ENCODE data around the gene ARID1B. TPM values are rescaled to one million over a fixed set of nuclear protein-coding genes. Genes with fewer than 3 reads are reported as not detected.
A peak's percentile ranks its signal among the peaks of the same experiment; 100 is the strongest.

ARID1B gene
- total RNA-seq, 1 donor from 2014 or later, result 66.3 TPM

GRCh38 chr6:156905801-156906200 is 128.6 kb downstream of the ARID1B start:
- Mint-ChIP-seq H3K27me3 (ENCODE audit: low read depth) (no peaks in the 10 kb centered on the region), H3K27ac (peak overlapping the region; percentile 7), H3K4me3 (ENCODE audit: low read depth) (no peak overlapping the region), H3K4me1 (ENCODE audit: low read depth) (peaks cover 23% of the 10 kb centered on the region), H3K9me3 (no peaks in the 10 kb centered on the region), H3K36me3 (ENCODE audit: low read depth) (peaks cover 15% of the 10 kb centered on the region)
- intact Hi-C loops (cut with micrococcal nuclease), result no loop called here
- DNase-seq (ENCODE audit: low spot score), result no peak

GRCh38 chr6:156906451-156906850 is 129.3 kb downstream of the ARID1B start:
- Mint-ChIP-seq H3K27me3 (ENCODE audit: low read depth) (no peaks in the 10 kb centered on the region), H3K4me1 (ENCODE audit: low read depth) (peaks cover 26% of the 10 kb centered on the region), H3K36me3 (ENCODE audit: low read depth) (peaks cover 15% of the 10 kb centered on the region), H3K27ac (no peak overlapping the region), H3K4me3 (ENCODE audit: low read depth) (no peak overlapping the region), H3K9me3 (no peaks in the 10 kb centered on the region)
- no peak for DNase-seq (ENCODE audit: low spot score)
- intact Hi-C loops (cut with micrococcal nuclease), result no loop called here

- DNase-seq (ENCODE audit: low spot score), result no peak
- no peak overlapping the region for H3K4me3 Mint-ChIP-seq (ENCODE audit: low read depth)
- no peak overlapping the region for H3K27ac Mint-ChIP-seq
- H3K27me3 Mint-ChIP-seq (ENCODE audit: low read depth), result no peaks in the 10 kb centered on the region
- peaks cover 8% of the 10 kb centered on the region for H3K36me3 Mint-ChIP-seq (ENCODE audit: low read depth)
- H3K9me3 Mint-ChIP-seq, result no peaks in the 10 kb centered on the region
- H3K4me1 Mint-ChIP-seq (ENCODE audit: low read depth), result peaks cover 32% of the 10 kb centered on the region
- intact Hi-C loops (cut with micrococcal nuclease), result no loop called here
Measured at GRCh38 chr6:156909212-156910010, 132.2 kb downstream of the ARID1B start.

- Mint-ChIP-seq H3K9me3 (no peaks in the 10 kb centered on the region), H3K4me1 (ENCODE audit: low read depth) (peaks cover 32% of the 10 kb centered on the region), H3K4me3 (ENCODE audit: low read depth) (no peak overlapping the region), H3K27ac (no peak overlapping the region), H3K36me3 (ENCODE audit: low read depth) (peaks cover 12% of the 10 kb centered on the region), H3K27me3 (ENCODE audit: low read depth) (no peaks in the 10 kb centered on the region)
- DNase-seq (ENCODE audit: low spot score), result no peak
- intact Hi-C loops (cut with micrococcal nuclease), result no loop called here
Measured at GRCh38 chr6:156910011-156910334, 132.8 kb downstream of the ARID1B start.

DNA sequence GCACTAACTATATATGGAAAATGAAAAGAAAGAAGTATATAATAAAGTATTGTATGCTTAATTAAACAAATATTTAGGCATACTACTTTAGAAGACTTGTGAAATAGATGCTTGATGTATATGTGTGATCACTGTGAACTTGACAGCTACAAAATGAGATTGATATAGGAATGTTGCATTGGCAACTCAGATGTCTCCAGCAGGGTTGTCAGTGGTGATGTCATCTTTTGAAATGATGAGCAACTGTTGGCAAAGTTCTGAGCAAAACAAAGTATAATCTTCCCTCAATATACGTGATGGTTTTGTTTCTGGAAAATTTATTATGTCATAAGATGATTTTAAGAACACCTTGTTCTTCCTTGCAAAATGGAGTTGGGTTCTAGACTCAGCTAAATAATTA is 133.8 kb downstream of the ARID1B start:
- DNase-seq (ENCODE audit: low spot score), result no peak
- H3K36me3 Mint-ChIP-seq (ENCODE audit: low read depth), result peaks cover 12% of the 10 kb centered on the region
- intact Hi-C loops (cut with micrococcal nuclease), result no loop called here
- no peaks in the 10 kb centered on the region for H3K9me3 Mint-ChIP-seq
- no peaks in the 10 kb centered on the region for H3K27me3 Mint-ChIP-seq (ENCODE audit: low read depth)
- no peak overlapping the region for H3K27ac Mint-ChIP-seq
- H3K4me3 Mint-ChIP-seq (ENCODE audit: low read depth), result no peak overlapping the region
- H3K4me1 Mint-ChIP-seq (ENCODE audit: low read depth), result peaks cover 30% of the 10 kb centered on the region

- Mint-ChIP-seq H3K4me3 (ENCODE audit: low read depth) (no peak overlapping the region), H3K27ac (peak overlapping the region; percentile 28), H3K9me3 (no peaks in the 10 kb centered on the region), H3K27me3 (ENCODE audit: low read depth) (no peaks in the 10 kb centered on the region), H3K36me3 (ENCODE audit: low read depth) (peaks cover 14% of the 10 kb centered on the region), H3K4me1 (ENCODE audit: low read depth) (peaks cover 32% of the 10 kb centered on the region)
- DNase-seq (ENCODE audit: low spot score), result no peak
- intact Hi-C loops (cut with micrococcal nuclease), result no loop called here
Measured at GRCh38 chr6:156911581-156911980, 134.4 kb downstream of the ARID1B start.

- Mint-ChIP-seq H3K36me3 (ENCODE audit: low read depth) (peaks cover 12% of the 10 kb centered on the region), H3K4me3 (ENCODE audit: low read depth) (no peak overlapping the region), H3K9me3 (no peaks in the 10 kb centered on the region), H3K4me1 (ENCODE audit: low read depth) (peaks cover 37% of the 10 kb centered on the region), H3K27me3 (ENCODE audit: low read depth) (no peaks in the 10 kb centered on the region), H3K27ac (peak overlapping the region; percentile 12)
- no peak for DNase-seq (ENCODE audit: low spot score)
- intact Hi-C loops (cut with micrococcal nuclease), result no loop called here
Measured at GRCh38 chr6:156912431-156912830, 135.3 kb downstream of the ARID1B start.

DNA sequence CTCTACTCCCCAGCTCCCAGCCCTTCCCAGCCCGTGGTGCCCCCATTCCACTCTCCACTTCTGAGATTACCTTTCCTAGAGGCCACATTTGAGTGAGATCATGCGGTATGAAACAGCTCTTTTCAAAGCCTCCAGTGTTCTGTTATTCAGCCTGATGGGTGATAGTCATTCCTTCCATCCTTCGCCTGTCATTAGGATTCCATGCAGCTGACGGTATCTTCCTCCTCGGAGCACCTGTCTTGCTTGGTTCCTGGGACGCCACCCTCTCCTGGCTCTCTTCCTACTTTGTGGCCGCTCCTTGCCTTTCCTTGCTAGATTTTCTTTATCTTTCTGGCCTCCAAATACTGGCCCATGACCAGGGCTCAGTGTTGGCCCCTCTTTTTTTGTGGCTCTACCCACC is 137.0 kb downstream of the ARID1B start:
- intact Hi-C loops (cut with micrococcal nuclease), result no loop called here
- H3K9me3 Mint-ChIP-seq, result no peaks in the 10 kb centered on the region
- no peak overlapping the region for H3K27ac Mint-ChIP-seq
- H3K4me3 Mint-ChIP-seq (ENCODE audit: low read depth), result no peak overlapping the region
- H3K36me3 Mint-ChIP-seq (ENCODE audit: low read depth), result peaks cover 12% of the 10 kb centered on the region
- peaks cover 35% of the 10 kb centered on the region for H3K4me1 Mint-ChIP-seq (ENCODE audit: low read depth)
- DNase-seq (ENCODE audit: low spot score), result no peak
- H3K27me3 Mint-ChIP-seq (ENCODE audit: low read depth), result no peaks in the 10 kb centered on the region

DNA sequence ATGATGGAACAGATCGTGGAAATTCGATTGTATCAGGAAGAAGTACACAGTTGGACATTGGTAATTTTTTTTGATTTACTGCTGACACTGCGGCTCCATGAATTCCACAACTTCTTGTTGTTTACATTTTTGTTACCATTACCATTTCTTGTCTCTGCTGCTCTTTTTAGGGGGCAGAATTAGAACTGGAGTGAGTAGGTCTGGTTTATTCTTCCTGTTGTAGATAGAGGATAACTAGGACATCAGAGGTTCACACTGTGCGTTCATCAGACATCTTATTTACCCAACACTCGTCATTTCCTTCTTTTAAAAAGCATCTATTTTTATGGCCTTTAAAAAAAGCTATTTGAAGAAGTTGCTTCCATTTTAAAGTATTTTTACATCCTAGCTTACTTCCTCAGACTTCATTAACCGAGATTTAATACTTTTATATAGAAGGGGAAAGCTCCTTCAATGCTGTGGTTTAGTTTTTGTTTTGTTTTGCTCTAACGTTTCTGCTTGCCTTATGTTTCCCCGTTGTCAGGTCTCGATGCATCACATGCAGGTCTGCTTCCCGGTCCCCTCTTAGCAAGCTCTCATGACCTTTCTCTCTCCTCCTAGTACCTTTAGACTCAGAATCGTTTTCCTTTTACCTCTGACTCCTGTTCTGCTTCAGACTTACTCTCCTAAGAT is 139.1 kb downstream of the ARID1B start:
- peaks cover 21% of the 10 kb centered on the region for H3K4me1 Mint-ChIP-seq (ENCODE audit: low read depth)
- no peak overlapping the region for H3K4me3 Mint-ChIP-seq (ENCODE audit: low read depth)
- H3K27me3 Mint-ChIP-seq (ENCODE audit: low read depth), result no peaks in the 10 kb centered on the region
- no peaks in the 10 kb centered on the region for H3K9me3 Mint-ChIP-seq
- intact Hi-C loops (cut with micrococcal nuclease), result no loop called here
- peak overlapping the region; percentile 47 for H3K27ac Mint-ChIP-seq
- no peak for DNase-seq (ENCODE audit: low spot score)
- peaks cover 10% of the 10 kb centered on the region for H3K36me3 Mint-ChIP-seq (ENCODE audit: low read depth)

DNA sequence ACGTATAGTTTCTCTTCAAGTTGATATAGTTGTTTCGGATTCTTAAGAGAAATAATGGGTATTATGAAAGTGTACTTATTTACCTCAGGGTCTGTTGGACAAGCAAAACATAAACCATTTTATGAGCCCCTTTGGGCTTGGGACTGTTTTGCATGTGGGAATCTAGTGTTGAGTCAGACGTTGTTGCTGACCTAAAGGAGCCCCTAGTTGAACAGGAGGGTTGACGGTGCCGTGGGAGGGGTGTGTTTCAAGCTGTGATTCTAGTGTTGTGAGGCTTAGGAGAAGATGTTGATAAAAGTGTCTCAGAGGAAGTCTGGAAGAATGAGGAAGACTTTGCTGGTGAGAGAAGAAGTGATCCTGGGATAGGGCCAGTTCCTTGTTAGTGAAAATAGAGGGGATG is 140.0 kb downstream of the ARID1B start:
- Mint-ChIP-seq H3K36me3 (ENCODE audit: low read depth) (peaks cover 10% of the 10 kb centered on the region), H3K9me3 (no peaks in the 10 kb centered on the region), H3K27me3 (ENCODE audit: low read depth) (no peaks in the 10 kb centered on the region), H3K4me3 (ENCODE audit: low read depth) (no peak overlapping the region), H3K27ac (no peak overlapping the region), H3K4me1 (ENCODE audit: low read depth) (peaks cover 15% of the 10 kb centered on the region)
- no peak for DNase-seq (ENCODE audit: low spot score)
- intact Hi-C loops (cut with micrococcal nuclease), result no loop called here

- Mint-ChIP-seq H3K27ac (no peak overlapping the region), H3K36me3 (ENCODE audit: low read depth) (peaks cover 10% of the 10 kb centered on the region), H3K27me3 (ENCODE audit: low read depth) (no peaks in the 10 kb centered on the region), H3K9me3 (no peaks in the 10 kb centered on the region), H3K4me3 (ENCODE audit: low read depth) (no peak overlapping the region), H3K4me1 (ENCODE audit: low read depth) (peaks cover 8% of the 10 kb centered on the region)
- no peak for DNase-seq (ENCODE audit: low spot score)
- intact Hi-C loops (cut with micrococcal nuclease), result no loop called here
Measured at GRCh38 chr6:156918647-156919046, 141.5 kb downstream of the ARID1B start.

DNA sequence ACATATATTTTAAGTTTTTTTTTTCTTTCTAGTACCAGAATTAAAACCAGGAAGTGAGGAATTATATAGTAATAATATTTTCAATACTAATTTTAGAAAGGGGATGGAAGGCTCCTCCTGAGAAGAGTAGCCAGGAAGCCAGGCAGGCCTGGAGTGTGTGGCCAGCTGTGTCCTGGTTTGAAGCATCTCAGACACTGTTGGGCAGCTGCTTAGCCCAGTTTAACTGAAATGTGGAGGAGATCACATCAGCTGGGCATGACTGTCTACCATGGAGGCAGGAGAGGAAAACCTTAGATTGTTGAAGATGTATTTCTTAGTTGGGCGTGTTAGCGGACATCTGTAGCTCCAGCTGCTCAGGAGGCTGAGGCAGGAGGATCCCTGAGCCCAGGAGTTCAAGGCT is 142.2 kb downstream of the ARID1B start:
- no peak for DNase-seq (ENCODE audit: low spot score)
- Mint-ChIP-seq H3K36me3 (ENCODE audit: low read depth) (peaks cover 8% of the 10 kb centered on the region), H3K27me3 (ENCODE audit: low read depth) (no peaks in the 10 kb centered on the region), H3K4me1 (ENCODE audit: low read depth) (peaks cover 8% of the 10 kb centered on the region), H3K27ac (no peak overlapping the region), H3K9me3 (no peaks in the 10 kb centered on the region), H3K4me3 (ENCODE audit: low read depth) (no peak overlapping the region)
- intact Hi-C loops (cut with micrococcal nuclease), result no loop called here

- DNase-seq (ENCODE audit: low spot score), result no peak
- no peaks in the 10 kb centered on the region for H3K27me3 Mint-ChIP-seq (ENCODE audit: low read depth)
- peaks cover 3% of the 10 kb centered on the region for H3K36me3 Mint-ChIP-seq (ENCODE audit: low read depth)
- no peaks in the 10 kb centered on the region for H3K9me3 Mint-ChIP-seq
- intact Hi-C loops (cut with micrococcal nuclease), result no loop called here
- no peak overlapping the region for H3K27ac Mint-ChIP-seq
- peaks cover 8% of the 10 kb centered on the region for H3K4me1 Mint-ChIP-seq (ENCODE audit: low read depth)
- H3K4me3 Mint-ChIP-seq (ENCODE audit: low read depth), result no peak overlapping the region
Measured at GRCh38 chr6:156919814-156920369, 142.7 kb downstream of the ARID1B start.

All from activated T-helper 2 cell treated with anti-CD3 and anti-CD28 coated beads, Interferon-gamma antibody, Interleukin-2, Interleukin-4, amounts not matched to agents 10 μg/mL and 5 μg/mL and 100 μg/mL, durations not matched to agents 14 hours and 24 hours and 36 hours (primary cell).